Bronchial epithelial cell (primary cell): ENCODE measurements around the gene SMAD4. TPM values are rescaled to one million over a fixed set of nuclear protein-coding genes. Genes with fewer than 3 reads are reported as not detected.

Source experiments
- DNase-seq: peaks from one replicate; pipeline ENCODE4 v3.0.0-alpha.2; 2010; ENCODE audit warnings: low read depth
- FAIRE-seq: peaks from 2 replicates; lab custom pipeline; 2011; peaks lifted over from hg19 to GRCh38; lab: Jason Lieb, UNC
- H3K27me3 ChIP-seq: 2 replicates; pipeline ENCODE4 v1.5.1; 2011; ENCODE audit warnings: low read length; ENCODE audit not compliant: control insufficient read depth, insufficient read depth
- H3K36me3 ChIP-seq: 2 replicates; pipeline ENCODE4 v1.5.1; 2011; ENCODE audit warnings: low read length; ENCODE audit not compliant: control insufficient read depth, insufficient read depth
- H3K4me3 ChIP-seq: 2 replicates; pipeline ENCODE4 v1.5.1; 2011; ENCODE audit warnings: mild to moderate bottlenecking, low read depth, low read length, control low read depth
- total RNA-seq: library from RNA; depleted of rRNA; stranded (reverse); fragments of >200 nt; gene quantifications from 2 replicates; pipeline ENCODE4 v1.2.1, GENCODE V29; 2014
- TF ChIP-seq, protein P1 (sequence below): IDR thresholded peaks from 2 replicates; pipeline ENCODE4 v1.5.1; 2011; ENCODE audit warnings: mild to moderate bottlenecking, moderate library complexity, low read length, control low read depth, inconsistent platforms; ENCODE audit not compliant: insufficient read depth, severe bottlenecking

The SMAD4 gene
- total RNA-seq, 1 donor from 2014 or later, result 64.5 TPM

DNA sequence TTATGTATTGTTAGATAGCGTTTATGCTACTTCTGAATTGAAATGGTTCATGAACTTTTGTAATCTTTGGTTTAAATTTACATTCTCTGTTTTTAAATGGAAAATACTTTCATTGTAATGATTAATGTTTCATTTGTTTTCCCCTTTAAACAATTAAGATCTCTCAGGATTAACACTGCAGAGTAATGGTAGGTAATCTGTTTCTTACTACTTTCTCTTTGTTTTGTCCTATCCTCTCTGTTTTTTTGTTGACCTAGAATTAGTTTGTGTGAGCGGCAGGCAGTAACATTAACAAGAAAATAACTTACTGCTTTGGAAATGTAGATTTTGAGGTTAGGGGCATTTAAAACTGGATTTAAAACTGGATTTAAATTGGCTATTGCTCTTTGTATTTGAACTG, 19.1 kb downstream of the SMAD4 start:
- TF ChIP-seq, protein P1, sequence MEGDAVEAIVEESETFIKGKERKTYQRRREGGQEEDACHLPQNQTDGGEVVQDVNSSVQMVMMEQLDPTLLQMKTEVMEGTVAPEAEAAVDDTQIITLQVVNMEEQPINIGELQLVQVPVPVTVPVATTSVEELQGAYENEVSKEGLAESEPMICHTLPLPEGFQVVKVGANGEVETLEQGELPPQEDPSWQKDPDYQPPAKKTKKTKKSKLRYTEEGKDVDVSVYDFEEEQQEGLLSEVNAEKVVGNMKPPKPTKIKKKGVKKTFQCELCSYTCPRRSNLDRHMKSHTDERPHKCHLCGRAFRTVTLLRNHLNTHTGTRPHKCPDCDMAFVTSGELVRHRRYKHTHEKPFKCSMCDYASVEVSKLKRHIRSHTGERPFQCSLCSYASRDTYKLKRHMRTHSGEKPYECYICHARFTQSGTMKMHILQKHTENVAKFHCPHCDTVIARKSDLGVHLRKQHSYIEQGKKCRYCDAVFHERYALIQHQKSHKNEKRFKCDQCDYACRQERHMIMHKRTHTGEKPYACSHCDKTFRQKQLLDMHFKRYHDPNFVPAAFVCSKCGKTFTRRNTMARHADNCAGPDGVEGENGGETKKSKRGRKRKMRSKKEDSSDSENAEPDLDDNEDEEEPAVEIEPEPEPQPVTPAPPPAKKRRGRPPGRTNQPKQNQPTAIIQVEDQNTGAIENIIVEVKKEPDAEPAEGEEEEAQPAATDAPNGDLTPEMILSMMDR, result no peak
- Histone ChIP-seq H3K4me3 (no peak overlapping the region), H3K27me3 (no peaks in the 10 kb centered on the region), H3K36me3 (peaks cover 9% of the 10 kb centered on the region)
- FAIRE-seq (no peak), DNase-seq (no peak)

GRCh38 chr18:51051105-51051712, 21.2 kb downstream of the SMAD4 start:
- no peaks in the 10 kb centered on the region for H3K27me3 ChIP-seq
- FAIRE-seq (no peak), DNase-seq (peak; percentile 58)
- TF ChIP-seq, protein P1, result peak; percentile 76
- H3K4me3 ChIP-seq, result no peak overlapping the region
- peaks cover 12% of the 10 kb centered on the region for H3K36me3 ChIP-seq

DNA sequence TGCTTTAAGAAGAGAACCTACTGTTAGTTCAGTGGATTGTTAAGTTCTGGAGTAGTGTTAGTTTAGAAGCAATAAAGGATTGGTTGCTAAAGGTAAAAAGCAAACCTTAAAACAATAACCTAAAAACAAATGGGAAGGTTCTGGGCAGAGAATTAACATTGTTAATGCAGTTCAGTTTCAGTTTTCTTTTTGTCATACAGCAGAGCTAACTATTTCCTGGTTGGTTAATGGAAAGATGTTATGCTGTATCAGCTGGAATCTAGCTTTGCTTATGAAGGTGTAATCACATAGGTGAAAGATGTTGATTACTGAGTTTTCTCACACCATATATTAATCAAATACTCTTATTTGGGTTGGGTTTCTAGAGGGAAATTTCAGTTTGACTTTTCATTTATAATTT, 23.8 kb downstream of the SMAD4 start:
- Histone ChIP-seq H3K36me3 (peaks cover 7% of the 10 kb centered on the region), H3K27me3 (no peaks in the 10 kb centered on the region), H3K4me3 (no peak overlapping the region)
- DNase-seq (no peak), FAIRE-seq (no peak)
- TF ChIP-seq, protein P1, result no peak

DNA sequence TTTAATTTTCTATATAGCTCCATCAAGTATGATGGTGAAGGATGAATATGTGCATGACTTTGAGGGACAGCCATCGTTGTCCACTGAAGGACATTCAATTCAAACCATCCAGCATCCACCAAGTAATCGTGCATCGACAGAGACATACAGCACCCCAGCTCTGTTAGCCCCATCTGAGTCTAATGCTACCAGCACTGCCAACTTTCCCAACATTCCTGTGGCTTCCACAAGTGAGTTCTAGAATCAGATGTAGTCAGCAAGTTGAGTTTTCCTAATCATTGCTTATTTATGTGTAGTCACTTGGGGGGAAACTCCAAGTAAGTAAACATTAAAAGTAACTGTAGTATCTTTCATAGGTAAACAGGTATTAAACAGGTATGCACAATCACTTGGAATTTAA, 24.8 kb downstream of the SMAD4 start:
- Histone ChIP-seq H3K27me3 (no peaks in the 10 kb centered on the region), H3K4me3 (no peak overlapping the region), H3K36me3 (peaks cover 7% of the 10 kb centered on the region)
- FAIRE-seq, result no peak
- no peak for DNase-seq
- TF ChIP-seq, protein P1, result no peak

DNA sequence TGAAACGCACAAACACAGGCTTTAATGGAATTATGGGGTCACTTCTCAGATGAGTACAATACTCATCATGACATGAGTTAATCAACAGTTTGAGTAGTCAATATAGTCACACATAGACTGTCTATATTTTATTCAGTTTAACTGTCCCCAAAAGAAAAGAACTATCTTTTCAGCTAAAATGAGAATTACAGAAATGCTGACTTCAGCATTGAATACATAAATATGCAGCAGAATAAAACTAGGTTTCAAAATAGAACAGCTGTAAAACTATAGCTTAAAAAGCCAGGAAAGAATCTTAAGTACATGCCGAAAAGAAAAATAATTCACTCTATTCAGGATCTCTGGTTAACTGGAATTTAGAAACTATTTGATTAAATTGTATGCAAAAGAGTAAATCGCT, 30.0 kb downstream of the SMAD4 start:
- H3K4me3 ChIP-seq, result no peak overlapping the region
- DNase-seq (no peak), FAIRE-seq (no peak)
- H3K27me3 ChIP-seq, result no peaks in the 10 kb centered on the region
- peaks cover 2% of the 10 kb centered on the region for H3K36me3 ChIP-seq
- TF ChIP-seq, protein P1, result no peak

- DNase-seq (no peak), FAIRE-seq (no peak)
- H3K36me3 ChIP-seq, result peaks cover 3% of the 10 kb centered on the region
- no peak overlapping the region for H3K4me3 ChIP-seq
- TF ChIP-seq, protein P1, result no peak
- H3K27me3 ChIP-seq, result no peaks in the 10 kb centered on the region
Observed at GRCh38 chr18:51064256-51064655, 34.2 kb downstream of the SMAD4 start.
